Type B pancreatic cell (in vitro differentiated cells): ENCODE measurements around the gene PRDX3. TPM values are rescaled to one million over a fixed set of nuclear protein-coding genes. Genes with fewer than 3 reads are reported as not detected.
"Not testable (repeated sequence)": the region's sequence is repeated elsewhere in the genome, so short reads cannot be mapped to it uniquely, and the experiment has no call there.

ENCODE experiments used
- DNase-seq: peaks from one replicate; pipeline ENCODE4 v3.0.0; 2021; ENCODE audit warnings: mixed read lengths; ENCODE audit not compliant: unreplicated experiment; ENCODE audit errors: extremely low spot score
- H3K27ac Mint-ChIP-seq: 2 replicates; pipeline ENCODE4 v1.8.0; 2021; ENCODE audit warnings: mild to moderate bottlenecking, mixed read lengths
- H3K27me3 Mint-ChIP-seq: 2 replicates; pipeline ENCODE4 v1.8.0; 2021; ENCODE audit warnings: mixed read lengths
- H3K36me3 Mint-ChIP-seq: 2 replicates; pipeline ENCODE4 v1.8.0; 2021; ENCODE audit warnings: mixed read lengths
- H3K4me1 Mint-ChIP-seq: one replicate; pipeline ENCODE4 v1.8.0; 2021; ENCODE audit warnings: mixed read lengths; ENCODE audit not compliant: unreplicated experiment
- H3K4me3 Mint-ChIP-seq: 2 replicates; pipeline ENCODE4 v1.8.0; 2021; ENCODE audit warnings: mild to moderate bottlenecking, mixed read lengths
- H3K9me3 Mint-ChIP-seq: 2 replicates; pipeline ENCODE4 v1.8.0; 2021; ENCODE audit warnings: mixed read lengths
- CTCF ChIP-seq: fragments of 200-600 bp; sonication (generic); conservative IDR thresholded peaks from 2 replicates; pipeline ENCODE4 v1.5.0; 2021; ENCODE audit warnings: antibody characterized with exemption, mild to moderate bottlenecking
- total RNA-seq: library from RNA; stranded (reverse); gene quantifications from 2 replicates; pipeline ENCODE4 v1.2.1, GENCODE V29; 2021; ENCODE audit warnings: low replicate concordance

Gene PRDX3
- total RNA-seq, 1 donor from 2014 or later, result 126 TPM

- H3K27ac Mint-ChIP-seq, result no peak overlapping the region
- peaks cover 6% of the 10 kb centered on the region for H3K36me3 Mint-ChIP-seq
- no peak overlapping the region for H3K4me3 Mint-ChIP-seq
- DNase-seq, result no peak
- no peaks in the 10 kb centered on the region for H3K9me3 Mint-ChIP-seq
- H3K4me1 Mint-ChIP-seq, result peaks cover 11% of the 10 kb centered on the region
- TF ChIP-seq CTCF, result no peak
- H3K27me3 Mint-ChIP-seq, result no peaks in the 10 kb centered on the region
These were observed 19.3 kb downstream of the PRDX3 start for GRCh38 chr10:119159332-119159731.

GRCh38 chr10:119153661-119154060 is 25.0 kb downstream of the PRDX3 start:
- Mint-ChIP-seq H3K4me3 (no peak overlapping the region), H3K27ac (no peak overlapping the region), H3K36me3 (peaks cover 9% of the 10 kb centered on the region), H3K4me1 (no peaks in the 10 kb centered on the region), H3K27me3 (no peaks in the 10 kb centered on the region), H3K9me3 (no peaks in the 10 kb centered on the region)
- no peak for DNase-seq
- TF ChIP-seq CTCF, result no peak

GRCh38 chr10:119153041-119153440 is 25.6 kb downstream of the PRDX3 start:
- no peak for TF ChIP-seq CTCF
- Mint-ChIP-seq H3K4me1 (no peaks in the 10 kb centered on the region), H3K27ac (no peak overlapping the region), H3K27me3 (no peaks in the 10 kb centered on the region), H3K36me3 (peaks cover 9% of the 10 kb centered on the region), H3K4me3 (no peak overlapping the region), H3K9me3 (no peaks in the 10 kb centered on the region)
- no peak for DNase-seq

- not testable (repeated sequence) for H3K27me3 Mint-ChIP-seq, H3K4me3 Mint-ChIP-seq, H3K9me3 Mint-ChIP-seq, H3K4me1 Mint-ChIP-seq, DNase-seq, H3K27ac Mint-ChIP-seq, H3K36me3 Mint-ChIP-seq
These were observed 27.0 kb downstream of the PRDX3 start for GRCh38 chr10:119151601-119152000.

GRCh38 chr10:119149729-119150128 is 28.9 kb downstream of the PRDX3 start:
- TF ChIP-seq CTCF, result no peak
- Mint-ChIP-seq H3K4me3 (no peak overlapping the region), H3K27ac (no peak overlapping the region), H3K9me3 (no peaks in the 10 kb centered on the region), H3K36me3 (peaks cover 3% of the 10 kb centered on the region), H3K27me3 (no peaks in the 10 kb centered on the region), H3K4me1 (no peaks in the 10 kb centered on the region)
- DNase-seq, result no peak

GRCh38 chr10:119149157-119149556 is 29.5 kb downstream of the PRDX3 start:
- no peak overlapping the region for H3K4me3 Mint-ChIP-seq
- H3K36me3 Mint-ChIP-seq, result peaks cover 3% of the 10 kb centered on the region
- no peaks in the 10 kb centered on the region for H3K27me3 Mint-ChIP-seq
- no peak for DNase-seq
- TF ChIP-seq CTCF, result no peak
- no peaks in the 10 kb centered on the region for H3K4me1 Mint-ChIP-seq
- no peaks in the 10 kb centered on the region for H3K9me3 Mint-ChIP-seq
- H3K27ac Mint-ChIP-seq, result no peak overlapping the region
